Measurements from ENCODE around the gene ARPC2.

ARPC2 gene

GRCh38 chr2:218256612-218257350 lies 39.8 kb downstream of the ARPC2 start:
- no peak for DNase-seq

- peak; percentile 71 for DNase-seq
Observed at GRCh38 chr2:218257390-218257981, 40.5 kb downstream of the ARPC2 start.

- DNase-seq = no peak
Observed at GRCh38 chr2:218259099-218259961, 42.3 kb downstream of the ARPC2 start.

GRCh38 chr2:218260166-218260565 lies 43.2 kb downstream of the ARPC2 start:
- no peak for DNase-seq

- no peak for DNase-seq
Observed at GRCh38 chr2:218260742-218261422, 43.9 kb downstream of the ARPC2 start, which contains the start of gene GPBAR1. GPBAR1 (plus strand) TSS chr2:218261015; CDS start chr2:218262725, 1,710 bp downstream.

GRCh38 chr2:218261423-218262236 lies 44.6 kb downstream of the ARPC2 start:
- no peak for DNase-seq

GRCh38 chr2:218262237-218262600 lies 45.2 kb downstream of the ARPC2 start:
- no peak for DNase-seq

GRCh38 chr2:218262631-218263586 lies 45.9 kb downstream of the ARPC2 start:
- no peak for DNase-seq

- DNase-seq = no peak
Observed at GRCh38 chr2:218263817-218264641, 47.0 kb downstream of the ARPC2 start.

GRCh38 chr2:218264773-218265561 lies 48.0 kb downstream of the ARPC2 start:
- DNase-seq = no peak

GRCh38 chr2:218265626-218266025 lies 48.6 kb downstream of the ARPC2 start:
- no peak for DNase-seq

GRCh38 chr2:218266316-218266979 lies 49.5 kb downstream of the ARPC2 start:
- DNase-seq = no peak

GRCh38 chr2:218267259-218267658 lies 50.3 kb downstream of the ARPC2 start:
- DNase-seq = no peak

GRCh38 chr2:218269900-218270720 lies 53.1 kb downstream of the ARPC2 start, which contains the start of the genes AAMP and PNKD:
AAMP (minus strand) TSS chr2:218270137; CDS start chr2:218270086, 51 bp downstream.
PNKD (plus strand) TSS chr2:218270519; CDS start chr2:218270536, 17 bp downstream.
- DNase-seq = peak; percentile 100

GRCh38 chr2:218270721-218271486 lies 53.9 kb downstream of the ARPC2 start:
- DNase-seq = no peak

GRCh38 chr2:218271487-218271797 lies 54.5 kb downstream of the ARPC2 start:
- DNase-seq = no peak
